GM19351 (cell line): ENCODE results near the gene GRXCR1.

ENCODE experiments used
- ATAC-seq: cut with Tn5 transposase; IDR thresholded peaks from one replicate; pipeline ENCODE4 v1.9.1; 2021; ENCODE audit warnings: mild to moderate bottlenecking, moderate library complexity; ENCODE audit not compliant: unreplicated experiment

Gene GRXCR1

DNA sequence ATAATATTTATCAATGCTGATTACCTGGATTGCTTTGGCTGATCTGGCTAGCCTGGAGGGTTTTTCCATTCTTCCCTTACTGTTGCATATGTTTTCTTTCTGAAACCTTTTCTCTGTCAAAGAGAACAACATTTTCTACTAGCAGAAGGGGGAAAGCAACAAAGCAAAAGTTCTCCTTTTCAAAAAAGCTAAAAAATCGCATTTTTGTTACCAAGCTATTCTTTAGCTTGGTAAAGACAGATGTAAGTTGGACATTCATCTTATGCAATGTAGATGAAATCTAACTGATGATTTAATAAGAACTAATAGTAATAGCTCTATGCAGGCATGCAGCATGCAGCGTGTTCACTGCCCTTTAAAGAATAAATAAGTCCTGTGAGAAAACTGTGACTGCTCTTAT is at the start of gene GRXCR1:
TSS of gene GRXCR1 (plus strand) at position 301 of the 400 bp plus-strand sequence. CDS start 554 bp downstream, outside the sequence.
- no peak for ATAC-seq

GRCh38 chr4:42843694-42844093 is 48.8 kb upstream of the GRXCR1 start:
- ATAC-seq: no peak

GRCh38 chr4:42844422-42845070 is 48.0 kb upstream of the GRXCR1 start:
- ATAC-seq: no peak

GRCh38 chr4:42845586-42845985 is 46.9 kb upstream of the GRXCR1 start:
- no peak for ATAC-seq

DNA sequence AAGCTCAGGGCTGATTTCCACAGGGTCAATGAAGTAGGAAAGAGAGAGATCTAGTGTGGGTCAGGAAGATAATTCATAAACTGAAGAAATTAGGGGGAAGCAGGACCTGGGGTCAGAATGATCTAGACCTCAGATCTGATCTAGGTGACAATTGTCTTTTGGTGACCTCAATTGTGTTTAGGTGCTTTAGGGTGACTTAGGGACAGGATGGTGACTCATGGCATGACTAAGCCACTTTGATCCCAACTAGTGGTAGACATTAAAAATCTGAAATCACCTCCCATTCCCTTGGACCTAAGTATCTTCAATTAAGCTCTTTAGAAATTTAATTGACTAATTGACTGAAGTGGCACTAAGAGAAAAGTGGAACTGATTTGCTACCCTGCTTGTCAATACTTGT is 36.7 kb upstream of the GRXCR1 start:
- ATAC-seq: no peak

GRCh38 chr4:42865572-42866189 is 26.8 kb upstream of the GRXCR1 start:
- ATAC-seq: peak; percentile 89

DNA sequence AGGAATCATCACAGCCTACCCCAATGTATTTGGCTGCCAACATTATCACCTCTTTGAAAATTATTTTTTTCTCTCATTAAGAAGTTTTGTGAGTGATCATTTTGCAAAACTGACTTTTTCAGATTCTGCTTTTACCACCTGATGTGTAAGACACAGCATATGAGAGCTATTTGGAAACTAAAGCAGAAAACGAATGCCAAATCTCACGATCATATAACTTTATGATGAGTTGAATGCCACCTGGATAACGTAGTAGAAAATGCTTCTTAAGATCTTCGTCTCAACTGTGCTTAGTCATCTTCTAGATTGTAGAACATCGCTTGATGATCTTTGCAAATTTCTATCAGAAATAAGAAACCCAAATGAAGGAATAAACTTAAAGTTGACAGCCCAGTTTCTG is 21.3 kb upstream of the GRXCR1 start:
- no peak for ATAC-seq

DNA sequence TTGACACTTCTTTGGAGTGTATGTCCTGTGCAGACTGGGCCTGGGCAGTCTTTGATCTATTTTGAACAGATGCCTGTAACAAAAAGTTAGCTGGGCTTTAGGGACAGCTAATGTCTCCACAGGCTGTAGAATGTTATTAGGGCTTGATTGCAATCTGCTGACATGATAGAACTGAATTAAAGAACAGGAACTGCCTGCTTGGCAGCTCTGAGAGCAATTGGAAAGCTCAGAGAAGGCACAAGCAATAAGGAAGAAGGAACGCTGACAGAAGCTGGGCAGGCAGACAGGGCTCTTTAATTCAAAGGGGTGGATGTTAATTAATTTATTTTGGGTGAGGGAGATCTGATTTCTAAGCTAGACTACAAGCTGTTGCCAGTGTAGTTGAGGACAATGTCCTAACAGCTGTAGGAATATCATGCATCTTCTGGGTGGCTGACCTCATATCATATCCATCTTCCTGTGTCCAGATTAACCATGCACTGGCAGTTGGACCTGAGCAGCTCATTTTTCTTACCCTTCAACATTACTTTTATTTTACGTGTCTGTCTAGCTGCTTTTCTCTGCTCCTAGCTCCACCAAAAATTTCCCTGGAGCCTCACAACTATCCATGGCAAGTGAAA is 20.7 kb upstream of the GRXCR1 start:
- no peak for ATAC-seq

DNA sequence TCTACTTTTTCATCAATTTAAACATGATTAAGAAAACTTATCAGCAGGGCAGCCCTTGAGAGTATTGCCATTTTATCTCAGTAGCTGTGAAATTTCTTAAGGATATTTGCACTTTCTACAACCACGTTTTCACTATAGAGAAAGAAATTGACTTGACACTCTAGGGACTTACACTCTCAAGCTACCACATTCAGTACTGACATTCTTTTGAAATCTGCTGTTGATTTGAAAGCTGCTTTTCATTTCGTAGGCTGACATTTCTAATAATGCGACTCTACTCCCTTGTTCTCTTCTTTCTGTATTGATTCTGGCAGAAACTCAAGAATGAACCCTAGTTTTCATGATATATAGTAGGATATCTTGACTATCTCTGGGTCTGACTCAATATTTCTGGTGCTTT is 13.7 kb upstream of the GRXCR1 start:
- no peak for ATAC-seq

GRCh38 chr4:42881253-42881652 is 11.3 kb upstream of the GRXCR1 start:
- no peak for ATAC-seq

DNA sequence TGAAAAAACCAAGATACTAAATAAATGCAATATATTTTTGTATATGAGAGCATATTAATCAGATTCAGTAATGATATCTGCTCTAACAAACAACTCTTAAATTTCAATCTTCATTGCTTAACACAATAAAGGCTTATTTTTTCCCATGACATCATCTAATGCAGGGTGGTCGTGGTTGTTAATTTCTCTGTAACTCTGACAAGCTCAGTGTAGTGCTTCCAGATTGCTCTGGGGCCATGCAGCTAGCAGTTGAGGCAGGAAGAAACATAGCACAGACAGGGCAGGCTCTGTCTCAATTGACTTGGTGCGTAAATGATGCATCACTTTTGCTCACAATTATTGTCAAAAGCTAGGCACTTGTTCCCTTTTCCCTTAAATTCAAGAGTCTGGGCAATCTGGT is 869 bp upstream of the GRXCR1 start:
- ATAC-seq: no peak

- no peak for ATAC-seq
These were observed 2.9 kb downstream of the GRXCR1 start for GRCh38 chr4:42895452-42895851.

DNA sequence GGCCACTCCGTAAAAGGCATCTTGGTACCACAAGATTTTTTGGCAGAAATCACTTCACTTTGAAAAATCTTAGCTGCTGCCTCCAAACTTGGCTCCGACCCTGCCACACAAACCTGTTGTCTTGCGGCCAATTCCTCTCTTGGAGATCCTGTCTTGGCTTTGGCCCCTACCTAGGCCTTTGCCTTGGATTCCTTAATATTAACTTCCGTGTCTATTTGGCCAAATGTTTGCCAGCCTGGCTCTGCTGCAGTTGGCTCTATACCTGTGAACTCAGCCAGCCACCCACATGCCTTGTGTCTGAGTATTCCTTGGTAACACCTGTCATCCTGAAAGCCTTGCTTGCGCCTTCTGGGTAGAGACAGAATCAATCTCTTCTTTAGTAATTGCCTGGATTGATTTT is 12.5 kb downstream of the GRXCR1 start:
- no peak for ATAC-seq

- ATAC-seq: no peak
These were observed 13.1 kb downstream of the GRXCR1 start for GRCh38 chr4:42905591-42905990.

DNA sequence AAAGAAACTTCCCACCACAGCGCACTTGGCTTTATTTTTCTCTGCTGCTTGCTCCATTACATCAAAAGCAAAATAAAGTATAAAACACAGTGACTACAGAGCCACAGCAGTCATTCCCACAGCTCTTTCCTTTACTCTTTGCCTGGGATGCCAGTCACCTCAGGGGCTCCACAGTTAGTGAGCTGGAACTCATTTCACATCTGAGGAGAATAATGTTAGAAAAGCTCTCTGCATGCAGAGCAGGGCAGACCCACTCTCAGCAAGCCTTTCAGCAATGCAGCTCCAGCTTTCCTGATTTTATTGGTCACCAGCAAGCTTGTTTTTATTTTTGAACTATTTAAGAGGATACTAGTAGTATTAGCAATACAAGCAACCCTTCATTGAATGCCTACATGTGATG is 13.8 kb downstream of the GRXCR1 start:
- no peak for ATAC-seq

DNA sequence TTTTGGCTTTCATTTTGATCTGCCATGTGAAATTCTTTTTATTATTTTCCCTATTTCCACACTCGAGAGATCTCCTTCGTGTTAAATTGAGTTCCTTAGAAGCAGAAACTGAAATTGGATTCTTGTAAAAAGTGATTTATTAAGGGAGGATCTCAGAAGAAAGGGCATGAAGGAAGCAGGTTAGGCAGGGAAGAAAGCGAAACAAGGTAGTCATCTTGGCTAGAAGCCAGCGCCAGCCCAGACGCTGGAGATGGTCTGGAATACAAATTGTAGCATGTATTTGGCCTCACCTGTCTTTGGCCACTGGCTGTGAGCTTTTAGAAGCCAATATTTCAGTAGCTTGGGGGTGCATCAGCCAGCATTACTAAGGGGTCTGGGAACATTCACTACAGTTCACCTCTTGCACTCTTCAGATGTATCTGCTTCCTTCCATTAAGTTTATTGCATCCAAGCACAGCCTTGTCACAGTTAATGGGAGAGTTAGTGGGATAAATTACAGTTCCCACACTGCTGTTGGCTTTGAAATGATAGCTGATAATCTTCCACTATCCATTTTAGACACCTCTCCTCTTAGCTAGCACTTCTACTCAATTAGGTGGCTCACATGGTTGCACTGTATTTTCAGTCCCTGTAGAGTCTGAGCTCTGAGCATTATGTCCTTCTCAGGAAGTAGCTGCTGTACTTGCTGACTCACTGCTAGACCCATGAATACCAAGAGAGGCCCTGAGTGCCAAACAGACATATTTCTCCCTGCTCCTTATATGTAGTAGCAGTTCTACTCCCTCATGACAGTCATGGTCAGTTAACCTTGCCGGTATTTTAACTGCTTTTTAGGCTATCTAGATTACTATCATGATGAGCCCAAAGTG is 14.6 kb downstream of the GRXCR1 start:
- ATAC-seq: no peak

DNA sequence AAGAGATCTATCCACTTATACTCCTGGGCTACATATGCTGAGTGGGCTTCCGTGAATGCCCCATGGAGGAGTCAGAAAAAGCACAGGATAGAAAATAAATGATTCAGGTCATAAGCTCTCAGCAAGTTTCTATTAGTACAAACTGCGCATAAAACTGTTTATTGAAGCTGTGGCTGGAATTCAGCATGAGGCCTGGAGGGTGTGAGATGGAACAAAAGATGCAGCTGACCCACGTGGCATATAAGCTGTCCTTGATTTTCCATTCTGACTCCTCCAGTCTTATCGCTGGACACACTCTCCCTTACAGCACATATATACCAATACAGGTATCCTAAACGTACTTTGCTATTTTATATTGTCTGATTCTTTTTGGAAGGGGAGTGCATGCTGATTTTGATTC is 17.9 kb downstream of the GRXCR1 start:
- ATAC-seq: no peak

DNA sequence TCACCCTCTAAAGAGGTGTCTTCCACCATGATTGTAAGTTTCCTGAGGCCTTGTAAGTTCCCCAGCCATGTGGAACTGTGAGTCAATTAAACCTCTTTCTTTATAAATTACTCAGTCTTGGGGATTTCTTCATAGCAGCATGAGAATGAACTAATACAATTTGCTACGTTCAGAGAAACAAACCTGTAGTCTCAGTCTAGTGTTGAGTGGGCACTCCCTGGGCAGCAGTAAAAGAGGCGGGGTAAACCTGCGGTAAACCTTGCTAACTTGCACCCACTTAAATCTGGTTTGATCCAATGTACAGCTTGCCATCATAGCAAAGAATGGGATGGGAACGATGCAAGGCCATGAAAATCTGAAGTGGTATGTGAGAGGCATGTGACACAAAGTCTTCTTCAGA is 22.4 kb downstream of the GRXCR1 start:
- ATAC-seq: no peak

- ATAC-seq: peak; percentile 49
These were observed 23.0 kb downstream of the GRXCR1 start for GRCh38 chr4:42915484-42915883.

- no peak for ATAC-seq
These were observed 24.8 kb downstream of the GRXCR1 start for GRCh38 chr4:42917296-42917695.

- ATAC-seq: no peak
These were observed 30.9 kb downstream of the GRXCR1 start for GRCh38 chr4:42923431-42923830.
